Activated CD8-positive, alpha-beta memory T cell treated with anti-CD3 and anti-CD28 coated beads, Interleukin-2, amount 10 ng/mL, durations not matched to agents 7 days and 5 days (primary cell): ENCODE data around the gene PLEKHH2. TPM values are rescaled to one million over a fixed set of nuclear protein-coding genes. Genes with fewer than 3 reads are reported as not detected.

Experiments
- total RNA-seq, 2 experiments: library from RNA; stranded (reverse); gene quantifications; one replicate each; pipeline ENCODE4 v1.2.3, GENCODE V29; 2021

PLEKHH2 gene
- total RNA-seq, 2 experiments from 2014 or later, result 0.54 to 0.67 TPM

Other genes with a start within 250 kb of the PLEKHH2 start
- gene THADA, start 41.2 kb upstream of the PLEKHH2 start, total RNA-seq, result 10 to 100 TPM; 32.0 to 32.1 TPM
- gene C1GALT1C1L, start 39.2 kb downstream of the PLEKHH2 start, total RNA-seq, result under 1 TPM in 1 of 2 experiments, not detected in 1; 0.19 TPM
- gene DYNC2LI1, start 136.8 kb downstream of the PLEKHH2 start, total RNA-seq, result 1 to 10 TPM; 5.1 to 5.9 TPM
- gene ABCG5, start 201.6 kb downstream of the PLEKHH2 start, total RNA-seq, result not detected
- gene ABCG8, start 201.7 kb downstream of the PLEKHH2 start, total RNA-seq, result not detected